GM19395 (cell line): ENCODE measurements around the gene IBTK.
"Not testable (repeated sequence)": the region's sequence is repeated elsewhere in the genome, so short reads cannot be mapped to it uniquely, and the experiment has no call there.

Experiments
- ATAC-seq: cut with Tn5 transposase; IDR thresholded peaks from one replicate; pipeline ENCODE4 v1.9.1; 2021; ENCODE audit warnings: mild to moderate bottlenecking, moderate library complexity; ENCODE audit not compliant: unreplicated experiment

IBTK gene

GRCh38 chr6:82247505-82248272 lies at the start of gene IBTK:
IBTK (minus strand) TSS chr6:82247744; CDS start chr6:82240486, 7,258 bp downstream.
- ATAC-seq, result peak; percentile 88

- ATAC-seq, result no peak
Measured at GRCh38 chr6:82283771-82284410, 36.3 kb upstream of the IBTK start.

- not testable (repeated sequence) for ATAC-seq
Measured at GRCh38 chr6:82281550-82281949, 34.0 kb upstream of the IBTK start.

GRCh38 chr6:82277686-82278085 lies 30.1 kb upstream of the IBTK start:
- ATAC-seq, result no peak

- no peak for ATAC-seq
Measured at GRCh38 chr6:82275686-82276085, 28.1 kb upstream of the IBTK start.

- ATAC-seq, result no peak
Measured at GRCh38 chr6:82273295-82273694, 25.8 kb upstream of the IBTK start.

GRCh38 chr6:82270881-82271635 lies 23.5 kb upstream of the IBTK start:
- ATAC-seq, result peak; percentile 79

- ATAC-seq, result no peak
Measured at GRCh38 chr6:82268301-82268846, 20.8 kb upstream of the IBTK start.

- ATAC-seq, result no peak
Measured at GRCh38 chr6:82264824-82265223, 17.3 kb upstream of the IBTK start.

GRCh38 chr6:82264321-82264720 lies 16.8 kb upstream of the IBTK start:
- no peak for ATAC-seq

- ATAC-seq, result no peak
Measured at GRCh38 chr6:82263916-82264315, 16.4 kb upstream of the IBTK start.

GRCh38 chr6:82260997-82261732 lies 13.6 kb upstream of the IBTK start:
- ATAC-seq, result no peak

GRCh38 chr6:82259389-82259788 lies 11.8 kb upstream of the IBTK start:
- no peak for ATAC-seq

GRCh38 chr6:82257088-82257774 lies 9.7 kb upstream of the IBTK start:
- no peak for ATAC-seq

GRCh38 chr6:82254722-82255121 lies 7.2 kb upstream of the IBTK start:
- not testable (repeated sequence) for ATAC-seq

GRCh38 chr6:82251942-82252341 lies 4.4 kb upstream of the IBTK start:
- no peak for ATAC-seq

- no peak for ATAC-seq
Measured at GRCh38 chr6:82249381-82250253, 2.1 kb upstream of the IBTK start.

GRCh38 chr6:82248273-82248735 lies 760 bp upstream of the IBTK start:
- peak; percentile 54 for ATAC-seq
